ENCODE measurements around the gene IGFBP5.

DNA sequence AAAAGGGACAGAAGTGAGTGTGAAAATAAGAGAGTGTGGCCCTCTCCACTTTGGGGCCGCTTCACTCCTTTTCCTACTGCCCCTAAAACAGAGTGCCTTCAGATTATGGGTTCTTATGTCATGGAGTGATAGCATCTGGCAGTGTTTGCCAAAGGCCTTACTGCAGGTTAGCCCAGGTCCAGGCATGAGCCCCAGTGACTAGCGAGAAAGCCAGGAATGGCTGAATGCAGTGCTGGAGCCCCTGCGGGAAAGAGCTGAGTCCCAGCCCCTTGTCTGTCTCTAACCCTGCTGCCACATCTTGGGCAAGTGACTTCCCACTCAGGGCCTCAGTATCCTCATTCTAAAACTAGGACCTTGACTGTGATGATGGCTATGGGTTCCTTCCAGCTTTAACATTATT, 6.0 kb downstream of the IGFBP5 start:
- TF ChIP-seq, protein P1, sequence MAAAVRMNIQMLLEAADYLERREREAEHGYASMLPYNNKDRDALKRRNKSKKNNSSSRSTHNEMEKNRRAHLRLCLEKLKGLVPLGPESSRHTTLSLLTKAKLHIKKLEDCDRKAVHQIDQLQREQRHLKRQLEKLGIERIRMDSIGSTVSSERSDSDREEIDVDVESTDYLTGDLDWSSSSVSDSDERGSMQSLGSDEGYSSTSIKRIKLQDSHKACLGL (CRISPR knock-in tag; IDR thresholded peaks at IDR 0.05; ENCODE audit: borderline replicate concordance, poor library complexity, severe bottlenecking), result no peak
- TF ChIP-seq, protein P2, sequence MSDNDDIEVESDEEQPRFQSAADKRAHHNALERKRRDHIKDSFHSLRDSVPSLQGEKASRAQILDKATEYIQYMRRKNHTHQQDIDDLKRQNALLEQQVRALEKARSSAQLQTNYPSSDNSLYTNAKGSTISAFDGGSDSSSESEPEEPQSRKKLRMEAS (CRISPR knock-in tag; IDR thresholded peaks at IDR 0.05), result no peak
- TF ChIP-seq, protein P3, sequence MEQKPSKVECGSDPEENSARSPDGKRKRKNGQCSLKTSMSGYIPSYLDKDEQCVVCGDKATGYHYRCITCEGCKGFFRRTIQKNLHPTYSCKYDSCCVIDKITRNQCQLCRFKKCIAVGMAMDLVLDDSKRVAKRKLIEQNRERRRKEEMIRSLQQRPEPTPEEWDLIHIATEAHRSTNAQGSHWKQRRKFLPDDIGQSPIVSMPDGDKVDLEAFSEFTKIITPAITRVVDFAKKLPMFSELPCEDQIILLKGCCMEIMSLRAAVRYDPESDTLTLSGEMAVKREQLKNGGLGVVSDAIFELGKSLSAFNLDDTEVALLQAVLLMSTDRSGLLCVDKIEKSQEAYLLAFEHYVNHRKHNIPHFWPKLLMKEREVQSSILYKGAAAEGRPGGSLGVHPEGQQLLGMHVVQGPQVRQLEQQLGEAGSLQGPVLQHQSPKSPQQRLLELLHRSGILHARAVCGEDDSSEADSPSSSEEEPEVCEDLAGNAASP (IDR thresholded peaks at IDR 0.05), result no peak

All from K562 (cell line).